ENCODE measurements around the gene PDE4D. TPM values are rescaled to one million over a fixed set of nuclear protein-coding genes. Genes with fewer than 3 reads are reported as not detected.

Gene PDE4D
- total RNA-seq, 1 experiment from 2014 or later, result 2.1 TPM

GRCh38 chr5:59577485-59577884 is 316.0 kb downstream of the PDE4D start:
- no peak overlapping the region for H3K9ac ChIP-seq (ENCODE audit: extremely low read depth, insufficient read length, low read length)
- H3K79me2 ChIP-seq (ENCODE audit: insufficient read depth, low read length), result no peaks in the 10 kb centered on the region
- H2BK20ac ChIP-seq (ENCODE audit: low read depth, low read length, poor library complexity, severe bottlenecking), result no peak overlapping the region
- no peaks in the 10 kb centered on the region for H4K20me1 ChIP-seq (ENCODE audit: control insufficient read depth, insufficient read depth, insufficient read length)
- H2BK15ac ChIP-seq (ENCODE audit: low read depth, low read length), result no peak overlapping the region
- no peak overlapping the region for H3K23ac ChIP-seq (ENCODE audit: insufficient read length, low read depth, low read length)
- WGBS (ENCODE audit: extremely low coverage, insufficient read length, low lambda C conversion rate), result no CpG with 5 or more reads among the region's 1 CpG
- H4K8ac ChIP-seq (replicated peaks; ENCODE audit: insufficient read length, low read depth, low read length), result no peak overlapping the region
- DNase-seq, result no peak
- no peak overlapping the region for H3K4ac ChIP-seq (ENCODE audit: low read depth, low read length)
- no peak overlapping the region for H3K18ac ChIP-seq (ENCODE audit: insufficient read length, low read depth, low read length)
- no peak overlapping the region for H3T11ph ChIP-seq (ENCODE audit: low read length)
- H2BK120ac ChIP-seq (ENCODE audit: low read depth, low read length, poor library complexity, severe bottlenecking), result no peak overlapping the region
- no peak overlapping the region for H2BK5ac ChIP-seq (ENCODE audit: insufficient read length, low read length)
- no peak overlapping the region for H2AFZ ChIP-seq (ENCODE audit: low read length)
- Mint-ChIP-seq H3K9me3 (peaks cover 0 to 5% of the 10 kb centered on the region in 2 experiments; a peak in 1 of 5 replicates), H3K4me3 (no peak overlapping the region), H3K27ac (no peak overlapping the region), H3K36me3 (ENCODE audit: insufficient read depth in 1 of 3, low read depth in 3 of 3) (peaks cover 0 to 6% (median 3%) of the 10 kb centered on the region in 3 experiments; a peak in 3 of 7 replicates), H3K27me3 (ENCODE audit: low read depth) (no peaks in the 10 kb centered on the region), H3K4me1 (peaks cover 14 to 22% of the 10 kb centered on the region in 2 experiments)
- TF ChIP-seq, protein P1, sequence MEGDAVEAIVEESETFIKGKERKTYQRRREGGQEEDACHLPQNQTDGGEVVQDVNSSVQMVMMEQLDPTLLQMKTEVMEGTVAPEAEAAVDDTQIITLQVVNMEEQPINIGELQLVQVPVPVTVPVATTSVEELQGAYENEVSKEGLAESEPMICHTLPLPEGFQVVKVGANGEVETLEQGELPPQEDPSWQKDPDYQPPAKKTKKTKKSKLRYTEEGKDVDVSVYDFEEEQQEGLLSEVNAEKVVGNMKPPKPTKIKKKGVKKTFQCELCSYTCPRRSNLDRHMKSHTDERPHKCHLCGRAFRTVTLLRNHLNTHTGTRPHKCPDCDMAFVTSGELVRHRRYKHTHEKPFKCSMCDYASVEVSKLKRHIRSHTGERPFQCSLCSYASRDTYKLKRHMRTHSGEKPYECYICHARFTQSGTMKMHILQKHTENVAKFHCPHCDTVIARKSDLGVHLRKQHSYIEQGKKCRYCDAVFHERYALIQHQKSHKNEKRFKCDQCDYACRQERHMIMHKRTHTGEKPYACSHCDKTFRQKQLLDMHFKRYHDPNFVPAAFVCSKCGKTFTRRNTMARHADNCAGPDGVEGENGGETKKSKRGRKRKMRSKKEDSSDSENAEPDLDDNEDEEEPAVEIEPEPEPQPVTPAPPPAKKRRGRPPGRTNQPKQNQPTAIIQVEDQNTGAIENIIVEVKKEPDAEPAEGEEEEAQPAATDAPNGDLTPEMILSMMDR (conservative IDR thresholded peaks at IDR 0.05), result no peak
- no peaks in the 10 kb centered on the region for H3K27me3 ChIP-seq (ENCODE audit: insufficient read depth, low read length)
- no peak overlapping the region for H3K14ac ChIP-seq (ENCODE audit: insufficient read depth, low read length)
- no peaks in the 10 kb centered on the region for H3K23me2 ChIP-seq (ENCODE audit: insufficient read length, low read depth, low read length, poor library complexity, severe bottlenecking)
- H3K79me1 ChIP-seq (ENCODE audit: insufficient read depth, low read depth, low read length, poor library complexity, severe bottlenecking), result no peaks in the 10 kb centered on the region
- H2BK12ac ChIP-seq (ENCODE audit: insufficient read length, low read depth, low read length), result no peak overlapping the region
- H3K4me2 ChIP-seq (ENCODE audit: insufficient read depth, insufficient read length, low read length), result no peak overlapping the region
- H3K56ac ChIP-seq (ENCODE audit: insufficient read length, low read depth, low read length), result no peak overlapping the region
- H3K27ac ChIP-seq (ENCODE audit: insufficient read length, low read depth, low read length), result no peak overlapping the region
- H3K9me3 ChIP-seq (ENCODE audit: control insufficient read depth, low read depth, low read length), result no peaks in the 10 kb centered on the region
- H4K5ac ChIP-seq (ENCODE audit: insufficient read length, low read depth, low read length), result no peak overlapping the region
- no peak overlapping the region for H4K91ac ChIP-seq (ENCODE audit: insufficient read length, low read depth, low read length)
- no peaks in the 10 kb centered on the region; the same call in 1 of the 2 replicates for H3K4me1 ChIP-seq (ENCODE audit: insufficient read depth, low read length)
- no peak overlapping the region for H2AK5ac ChIP-seq (ENCODE audit: insufficient read length, low read length)
